ENCODE measurements around the gene SLC45A2.

Gene SLC45A2

DNA sequence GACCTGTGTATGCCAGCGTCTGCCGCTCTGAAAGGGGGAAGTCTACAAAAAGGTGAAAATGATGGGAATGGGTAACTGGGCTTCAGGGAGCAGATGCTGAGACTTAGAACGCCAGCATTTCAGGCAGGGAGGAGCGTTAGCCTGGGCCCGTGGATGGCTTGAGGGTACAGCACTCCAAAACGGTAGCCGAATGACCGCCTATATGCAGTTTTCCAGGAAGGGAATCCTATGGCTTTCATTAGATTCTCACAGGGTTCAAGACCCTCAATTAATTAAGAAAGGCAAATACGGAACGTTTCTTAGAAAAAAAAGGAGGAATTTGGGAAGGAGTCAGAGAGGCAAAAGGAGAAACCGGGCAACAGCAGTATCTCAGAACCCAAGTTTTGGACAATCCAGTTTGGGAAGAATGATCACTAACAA lies 22.7 kb upstream of the SLC45A2 start:
- DNase-seq: no peak

GRCh38 chr5:34005681-34006080 lies 21.2 kb upstream of the SLC45A2 start:
- no peak for DNase-seq

- DNase-seq: no peak
Measured at GRCh38 chr5:34005211-34005610, 20.7 kb upstream of the SLC45A2 start.

DNA sequence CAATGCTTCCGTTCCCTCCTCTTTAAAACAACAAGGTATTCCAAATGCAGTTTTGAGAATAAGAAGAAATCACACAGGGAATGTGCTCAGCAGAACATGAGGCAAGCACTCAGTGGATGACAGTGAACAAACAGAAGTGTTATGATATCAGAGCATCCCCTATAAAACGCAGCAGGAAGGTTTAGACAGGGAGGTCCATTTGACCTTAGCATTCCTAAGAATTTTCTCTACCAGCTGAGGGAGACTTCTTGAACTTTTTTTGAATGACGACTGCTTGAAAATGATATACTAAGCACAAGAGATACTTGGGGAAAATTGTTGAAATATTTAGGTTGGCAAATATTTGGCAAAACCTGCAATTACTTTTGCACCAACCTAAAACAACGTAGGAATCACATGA lies 19.4 kb upstream of the SLC45A2 start:
- no peak for DNase-seq

DNA sequence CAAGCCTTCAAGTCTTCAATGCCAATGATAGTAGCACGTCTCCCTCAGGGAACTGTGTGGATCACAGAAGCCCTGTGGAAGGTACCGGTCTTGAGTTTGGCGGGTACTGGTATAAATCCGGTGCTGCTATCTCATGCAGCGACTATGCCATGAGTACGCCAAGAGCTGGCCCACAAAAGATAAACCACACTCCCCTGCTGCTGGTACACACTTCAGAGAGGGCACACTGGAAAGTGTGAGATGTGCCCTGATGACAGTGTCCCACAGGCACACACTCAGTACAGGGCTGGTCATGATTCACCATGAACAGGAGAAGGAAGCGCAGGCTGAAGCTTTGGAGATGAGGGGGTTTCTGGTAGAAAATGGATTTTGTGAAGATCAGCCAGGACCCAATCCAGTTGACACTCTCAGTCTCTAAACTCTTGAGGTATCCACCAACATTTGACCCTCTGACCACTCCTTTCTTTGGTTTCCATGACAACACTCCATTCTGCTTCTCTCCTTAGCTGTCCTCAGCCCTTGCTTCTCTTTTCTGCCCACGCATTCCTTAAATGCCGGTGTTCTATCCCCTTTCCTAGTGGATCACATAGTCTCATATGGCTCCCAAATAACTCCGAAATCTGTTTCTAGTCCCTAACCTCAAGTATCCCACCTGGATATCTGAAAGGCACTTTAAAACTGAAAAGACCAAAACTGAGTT lies 18.3 kb upstream of the SLC45A2 start:
- DNase-seq: no peak

GRCh38 chr5:34001241-34001841 lies 16.8 kb upstream of the SLC45A2 start:
- peak; percentile 36 for DNase-seq

DNA sequence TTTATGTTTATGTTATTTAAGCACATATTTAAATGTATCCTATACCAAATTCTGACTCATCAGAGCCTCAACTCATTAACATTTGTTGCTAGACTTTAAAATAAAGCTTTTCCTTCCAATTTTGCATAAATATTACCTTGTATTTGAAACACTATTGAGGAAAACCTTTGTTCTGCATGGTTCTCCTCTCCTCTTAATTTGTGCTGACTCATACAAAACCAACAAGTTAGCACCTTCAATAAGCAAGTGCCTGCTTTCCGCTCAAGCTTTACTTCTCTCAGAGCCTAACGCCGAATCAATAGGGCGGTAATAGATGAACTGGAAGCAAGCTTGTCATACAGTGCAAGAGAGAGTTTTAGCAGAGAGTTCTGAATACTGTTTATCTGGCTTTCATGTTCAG lies 15.5 kb upstream of the SLC45A2 start:
- no peak for DNase-seq

- DNase-seq: peak; percentile 27
Measured at GRCh38 chr5:33997331-33997983, 13.0 kb upstream of the SLC45A2 start.

DNA sequence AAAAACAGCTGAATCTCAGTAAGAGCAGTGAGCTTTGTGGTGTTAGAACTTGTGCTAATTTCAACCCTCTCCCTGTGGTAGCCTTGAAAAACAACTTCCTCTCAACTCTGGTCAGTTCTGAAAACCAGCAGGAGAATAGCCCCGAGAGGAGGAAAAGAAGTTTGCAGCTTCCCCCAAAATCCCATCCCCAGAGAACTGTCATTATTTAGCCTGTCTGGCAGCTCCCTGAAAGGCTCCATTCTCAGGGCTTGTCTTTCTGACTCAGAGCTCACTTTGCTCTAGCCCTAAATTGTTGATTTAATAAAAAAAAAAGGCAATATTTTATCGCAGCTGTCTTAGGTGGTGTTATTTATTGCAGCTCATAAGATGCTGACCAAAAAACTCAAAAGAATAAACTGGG lies 11.4 kb upstream of the SLC45A2 start:
- no peak for DNase-seq

DNA sequence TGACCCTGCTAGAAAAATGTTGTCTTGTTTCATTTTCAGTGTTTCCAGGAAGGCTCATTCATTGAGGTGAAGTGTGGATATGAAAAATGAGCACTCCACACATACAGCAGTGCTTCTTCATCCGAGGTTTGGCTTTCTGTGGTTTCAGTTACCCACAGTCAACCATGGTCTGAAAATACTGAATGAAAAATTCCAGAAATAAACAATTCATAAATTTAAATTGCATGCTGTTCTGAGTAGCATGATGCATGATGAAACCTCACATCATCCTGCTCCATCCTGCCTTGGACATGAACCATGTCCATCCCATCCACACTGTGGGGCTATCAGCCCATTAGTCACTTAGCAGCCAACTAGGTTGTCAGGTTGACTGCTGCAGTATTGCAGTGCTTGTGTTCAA lies 10.4 kb upstream of the SLC45A2 start:
- DNase-seq: no peak

DNA sequence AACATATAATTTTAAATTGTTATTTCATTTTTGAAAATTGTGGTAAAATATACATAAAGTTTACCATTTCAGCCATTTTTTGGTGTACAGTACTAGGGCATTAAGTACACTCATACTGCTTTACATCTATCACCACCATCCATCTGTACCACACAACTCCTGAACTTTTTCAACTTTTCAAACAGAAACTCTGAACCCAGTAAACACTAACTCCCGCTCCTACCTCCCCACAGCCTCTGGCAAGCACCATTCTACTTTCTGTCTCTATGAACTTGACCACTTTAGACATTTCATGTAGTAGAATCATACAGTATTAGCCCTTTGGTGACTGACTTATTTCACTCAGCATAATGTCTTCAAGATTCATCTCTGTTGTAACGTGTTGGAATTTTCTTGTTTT lies 8.4 kb upstream of the SLC45A2 start:
- DNase-seq: no peak

- no peak for DNase-seq
Measured at GRCh38 chr5:33985447-33985846, 954 bp upstream of the SLC45A2 start.

- DNase-seq: no peak
Measured at GRCh38 chr5:33984178-33984577, 315 bp downstream of the SLC45A2 start.

- DNase-seq: no peak
Measured at GRCh38 chr5:33981408-33982162, 2.9 kb downstream of the SLC45A2 start.

GRCh38 chr5:33980030-33980429 lies 4.5 kb downstream of the SLC45A2 start:
- DNase-seq: no peak

- DNase-seq: no peak
Measured at GRCh38 chr5:33978306-33978705, 6.2 kb downstream of the SLC45A2 start.

DNA sequence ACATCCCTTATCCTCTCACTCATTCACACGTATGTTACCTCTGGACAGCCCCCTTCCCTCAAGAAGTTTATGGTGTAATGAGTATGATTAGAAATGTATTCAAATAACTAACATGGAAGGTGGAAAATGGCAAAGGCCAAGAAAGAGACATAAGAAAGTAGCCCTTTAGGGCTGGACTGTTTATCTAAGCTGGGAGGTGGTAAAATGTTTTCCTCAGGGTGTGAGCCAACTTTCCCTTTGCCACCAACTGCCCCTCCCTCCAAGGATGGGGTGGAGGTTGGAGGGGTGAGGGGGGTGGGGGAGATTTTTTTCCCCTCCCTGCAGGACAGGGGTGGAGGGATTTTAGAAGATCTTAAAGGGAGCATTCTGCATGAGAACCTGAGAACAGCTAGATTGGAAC lies 8.2 kb downstream of the SLC45A2 start:
- no peak for DNase-seq

DNA sequence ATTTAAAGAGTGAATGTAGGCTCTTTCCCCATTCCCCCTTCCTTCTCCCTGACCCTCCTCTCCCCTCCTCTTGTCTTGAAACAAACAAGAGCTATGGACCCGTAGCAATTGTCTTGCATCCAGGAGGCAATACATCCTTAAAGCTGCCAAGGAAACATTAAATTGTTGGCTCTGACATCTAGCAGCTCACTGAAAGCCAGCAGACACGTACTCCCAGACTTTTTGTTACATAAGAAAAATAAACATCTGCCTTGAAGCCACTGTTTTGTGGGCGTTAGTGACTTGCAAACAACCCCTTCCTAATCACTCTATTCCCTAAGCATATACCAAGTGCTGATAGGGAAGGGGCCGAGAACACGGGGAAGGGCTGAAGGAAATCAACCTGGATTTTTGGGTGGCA lies 8.6 kb downstream of the SLC45A2 start:
- no peak for DNase-seq

DNA sequence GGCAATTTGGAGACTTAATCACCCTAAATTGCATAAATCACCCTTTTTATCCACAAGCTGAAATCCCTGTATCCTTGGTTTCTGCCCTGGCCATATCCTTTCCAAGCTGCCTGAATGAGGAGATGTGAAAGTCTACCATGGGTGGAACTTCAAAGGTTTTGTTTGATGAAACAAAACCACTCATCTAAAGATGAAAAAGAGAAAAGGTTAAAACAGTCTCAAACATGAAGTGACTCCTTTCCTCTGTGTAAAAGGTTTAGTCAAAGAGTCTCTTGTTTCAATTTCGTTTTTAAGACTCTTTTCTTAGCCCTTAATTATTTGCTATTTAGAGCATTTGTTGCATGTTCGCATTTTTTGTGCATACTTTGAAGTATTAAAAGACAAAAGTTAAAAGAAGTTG lies 11.2 kb downstream of the SLC45A2 start:
- no peak for DNase-seq

DNA sequence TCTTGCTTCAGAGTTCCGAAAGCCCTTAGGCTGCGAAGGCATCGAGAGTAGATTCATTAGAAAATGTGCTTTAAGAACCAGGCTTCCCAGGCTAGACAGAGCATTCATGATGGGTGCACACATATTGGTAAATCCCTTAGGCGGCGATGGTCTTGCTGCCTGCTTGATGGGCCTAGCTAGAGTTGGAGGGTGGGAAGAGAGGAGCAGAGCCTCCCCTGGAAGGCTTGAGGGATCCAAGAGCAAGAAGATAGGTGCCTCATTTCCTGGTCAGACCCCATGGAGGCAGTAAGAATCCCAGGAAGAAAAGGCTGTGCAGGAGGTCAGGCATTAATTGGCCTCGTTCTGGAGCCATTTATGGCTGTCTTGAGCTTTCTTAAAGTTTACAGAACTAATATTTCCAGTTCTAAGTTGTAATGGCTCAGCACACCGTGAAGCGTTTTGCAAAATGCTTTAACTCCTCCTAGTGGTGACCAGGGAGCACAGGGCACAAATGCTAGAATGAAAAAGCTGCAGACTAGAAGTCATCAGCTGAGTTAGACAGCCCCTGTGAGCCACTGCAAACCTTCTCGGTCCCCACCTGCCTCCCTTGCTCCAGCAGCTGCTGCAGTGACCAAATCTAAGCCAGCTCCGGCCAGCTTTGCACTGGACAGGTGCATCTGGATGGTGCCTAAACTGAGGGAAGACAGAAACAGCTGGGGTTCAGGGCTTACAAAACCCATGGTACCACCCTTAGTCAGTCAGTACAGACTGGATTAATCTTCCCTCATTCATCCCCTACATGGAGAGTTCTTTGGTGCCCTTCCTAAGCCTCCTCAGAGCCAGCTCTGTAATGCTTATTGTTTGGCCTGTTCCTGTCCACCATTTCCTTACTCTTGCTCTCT lies 14.7 kb downstream of the SLC45A2 start:
- peak; percentile 19 for DNase-seq

DNA sequence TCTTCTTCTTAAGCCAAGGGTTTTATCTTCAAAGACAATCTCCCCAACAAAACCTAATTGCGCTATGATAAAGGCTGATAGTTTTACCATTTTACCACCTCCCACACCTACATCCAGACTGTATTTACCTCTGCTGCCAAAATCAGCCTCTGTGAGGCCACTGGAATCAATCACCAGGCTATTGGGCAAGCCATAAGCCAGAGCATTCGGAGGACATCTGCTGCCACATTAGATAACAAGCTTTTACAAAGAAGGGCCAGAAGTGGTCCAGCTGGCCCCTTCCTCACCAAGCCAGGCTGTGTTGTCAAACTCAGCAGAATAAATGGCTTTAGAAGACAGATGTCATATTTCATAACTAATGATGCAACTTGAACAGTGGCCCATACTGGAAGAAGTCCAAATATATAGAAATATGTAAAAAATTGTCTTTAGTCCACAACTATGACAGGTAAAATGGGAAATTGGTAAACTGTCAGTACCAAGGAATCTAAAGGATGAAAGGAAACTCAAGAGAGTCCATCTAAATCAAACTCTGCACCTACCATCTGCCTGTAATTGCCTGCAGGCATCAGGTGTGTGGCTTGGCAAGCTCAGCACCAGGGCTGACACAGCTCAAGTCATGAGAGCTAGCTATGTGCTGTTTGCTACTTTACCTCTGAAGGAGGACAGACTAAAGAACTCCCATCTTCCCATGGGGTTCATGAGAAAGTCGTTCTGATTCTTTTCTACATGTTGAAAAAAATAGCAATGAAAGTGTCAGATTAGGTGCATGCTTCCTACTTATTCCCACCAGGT lies 16.1 kb downstream of the SLC45A2 start:
- no peak for DNase-seq
